ENCODE results near the gene HECW1. TPM values are rescaled to one million over a fixed set of nuclear protein-coding genes. Genes with fewer than 3 reads are reported as not detected.

HECW1 gene
- total and polyA plus RNA-seq, 10 of the 15 experiments (the other 5 are each of a cell fraction or from before 2014, with no cell fraction given) = under 0.01 to 0.31 (median 0.04) TPM; not detected in 3

GRCh38 chr7:43290978-43291377 lies 178.5 kb downstream of the HECW1 start:
- ATAC-seq = no peak
- TF ChIP-seq MAX (IDR thresholded peaks at IDR 0.05; ENCODE audit: low read depth, low read length) (no peak), RELB (IDR thresholded peaks at IDR 0.05; ENCODE audit: low read depth) (no peak)
- POLR2A ChIA-PET = no interaction called here
- intact Hi-C loops (cut with micrococcal nuclease; ENCODE audit: unreplicated experiment) = no loop called here
- Histone ChIP-seq H3K36me3 (ENCODE audit: control insufficient read depth in 2 of 2, insufficient read depth in 2 of 2, low read length in 1 of 2) (no peaks in the 10 kb centered on the region), H3K27ac (ENCODE audit: control insufficient read depth, insufficient read depth) (no peak overlapping the region), H3K9me3 (replicated peaks; ENCODE audit: control insufficient read depth, insufficient read depth, low read length) (peaks cover 5% of the 10 kb centered on the region; the same call in 2 of the 3 replicates), H4K20me1 (ENCODE audit: control insufficient read depth, insufficient read depth) (no peaks in the 10 kb centered on the region), H3K4me3 (no peak overlapping the region), H3K4me1 (ENCODE audit: control insufficient read depth, insufficient read depth, low read length) (no peaks in the 10 kb centered on the region), H3K9ac (ENCODE audit: control insufficient read depth, insufficient read depth, low read length) (no peak overlapping the region), H3K4me2 (ENCODE audit: control insufficient read depth, insufficient read depth) (no peak overlapping the region), H3K27me3 (replicated peaks in 1 of 2; ENCODE audit: control insufficient read depth in 2 of 2, insufficient read depth in 2 of 2, low read length in 1 of 2) (no peaks in the 10 kb centered on the region), H3K79me2 (ENCODE audit: control insufficient read depth, insufficient read depth, low read length) (no peaks in the 10 kb centered on the region), H2AFZ (ENCODE audit: control insufficient read depth, low read depth, low read length) (no peak overlapping the region)
- BruUV-seq (replicated peaks) = no TSS peak
- RAD21 ChIA-PET (ENCODE audit: unreplicated experiment) = no interaction called here
- 53% methylated on average over 5 of the region's 5 CpGs for WGBS (ENCODE audit: insufficient coverage, insufficient replicate concordance, low lambda C conversion rate, missing lambda C conversion rate)
- no peak for FAIRE-seq
- CTCF ChIA-PET = interaction anchor here (0.8 kb wide), 1 partner anchor 9 kb away, joined by 3 read pairs; no protein-coding TSS in a partner anchor
- in situ Hi-C loops (cut with MboI) = no loop called here
- no peak for DNase-seq (ENCODE audit: low read depth, low spot score)
- SMC1A ChIA-PET (ENCODE audit: uncharacterized antibody, unreplicated experiment) = no interaction called here

- H3K79me2 ChIP-seq (ENCODE audit: control insufficient read depth, insufficient read depth, low read length) = no peaks in the 10 kb centered on the region
- H3K4me1 ChIP-seq (ENCODE audit: control insufficient read depth, insufficient read depth, low read length) = no peaks in the 10 kb centered on the region
- H3K9me3 ChIP-seq (replicated peaks; ENCODE audit: control insufficient read depth, insufficient read depth, low read length) = peaks cover 5% of the 10 kb centered on the region; the same call in 2 of the 3 replicates
- intact Hi-C loops (cut with micrococcal nuclease; ENCODE audit: unreplicated experiment) = no loop called here
- in situ Hi-C loops (cut with MboI) = no loop called here
- ChIA-PET POLR2A (interaction anchor here (0.6 kb wide), 1 partner anchor 449 kb away, joined by 5 read pairs; no protein-coding TSS in a partner anchor), SMC1A (ENCODE audit: uncharacterized antibody, unreplicated experiment) (interaction anchor here (1.2 kb wide), 1 partner anchor 9 kb away, joined by 4 read pairs; no protein-coding TSS in a partner anchor), CTCF (interaction anchor here (0.8 to 1.3 kb wide), 3 partner anchors 8 to 149 kb away, joined by 3 to 4 read pairs (median 3); no protein-coding TSS in a partner anchor), RAD21 (ENCODE audit: unreplicated experiment) (no interaction called here)
- no peak overlapping the region for H2AFZ ChIP-seq (ENCODE audit: control insufficient read depth, low read depth, low read length)
- no peaks in the 10 kb centered on the region for H4K20me1 ChIP-seq (ENCODE audit: control insufficient read depth, insufficient read depth)
- no TSS peak for BruUV-seq (replicated peaks)
- ATAC-seq = no peak
- H3K9ac ChIP-seq (ENCODE audit: control insufficient read depth, insufficient read depth, low read length) = no peak overlapping the region
- no peak for FAIRE-seq
- 23% methylated on average over 3 of the region's 3 CpGs for WGBS (ENCODE audit: insufficient coverage, insufficient replicate concordance, low lambda C conversion rate, missing lambda C conversion rate)
- H3K36me3 ChIP-seq (ENCODE audit: control insufficient read depth in 2 of 2, insufficient read depth in 2 of 2, low read length in 1 of 2) = no peaks in the 10 kb centered on the region
- H3K27me3 ChIP-seq (replicated peaks in 1 of 2; ENCODE audit: control insufficient read depth in 2 of 2, insufficient read depth in 2 of 2, low read length in 1 of 2) = no peaks in the 10 kb centered on the region
- DNase-seq (ENCODE audit: low read depth, low spot score) = no peak
- H3K4me2 ChIP-seq (ENCODE audit: control insufficient read depth, insufficient read depth) = no peak overlapping the region
- no peak overlapping the region for H3K4me3 ChIP-seq
- no peak overlapping the region for H3K27ac ChIP-seq (ENCODE audit: control insufficient read depth, insufficient read depth)
- no peak for TF ChIP-seq MXI1 (IDR thresholded peaks at IDR 0.05; ENCODE audit: low read depth, low read length)
- no peak for TF ChIP-seq SREBF1 (IDR thresholded peaks at IDR 0.05; ENCODE audit: low read length)
- TF ChIP-seq ZNF217 (IDR thresholded peaks at IDR 0.05) = no peak
- TF ChIP-seq TAF1 (IDR thresholded peaks at IDR 0.05; ENCODE audit: borderline replicate concordance, low read depth, low read length) = no peak
- TF ChIP-seq MTA2 (IDR thresholded peaks at IDR 0.05; ENCODE audit: low read depth) = no peak
- TF ChIP-seq BCL11A (IDR thresholded peaks at IDR 0.05; ENCODE audit: low read depth, low read length) = no peak
- TF ChIP-seq EP300 (IDR thresholded peaks at IDR 0.05; ENCODE audit: borderline replicate concordance in 1 of 2, control insufficient read depth in 1 of 2, low read depth in 2 of 2, low read length in 2 of 2) = no peak
- TF ChIP-seq TCF3 (IDR thresholded peaks at IDR 0.05; ENCODE audit: borderline replicate concordance, insufficient read depth, low read depth, low read length) = no peak
- TF ChIP-seq HDGF (IDR thresholded peaks at IDR 0.05) = no peak
- no peak for TF ChIP-seq ATF7 (IDR thresholded peaks at IDR 0.05; ENCODE audit: low read depth)
- TF ChIP-seq GABPA (IDR thresholded peaks at IDR 0.05; ENCODE audit: low read depth) = no peak
- no peak for TF ChIP-seq NR2C1 (IDR thresholded peaks at IDR 0.05)
- TF ChIP-seq MYB (IDR thresholded peaks at IDR 0.05; ENCODE audit: borderline replicate concordance, low read depth, low read length) = no peak
- TF ChIP-seq PKNOX1 (IDR thresholded peaks at IDR 0.05) = no peak
- no peak for TF ChIP-seq YY1 (IDR thresholded peaks at IDR 0.05; ENCODE audit: low read depth, low read length)
Measured at GRCh38 chr7:43291789-43292188, 179.3 kb downstream of the HECW1 start.

Data from GM12878 (cell line).